ENCODE results near the gene GNPTG. TPM values are rescaled to one million over a fixed set of nuclear protein-coding genes. Genes with fewer than 3 reads are reported as not detected.

The GNPTG gene
- total and polyA plus RNA-seq, 5 donors: 39.7 to 47.1 (median 43.5) TPM

DNA sequence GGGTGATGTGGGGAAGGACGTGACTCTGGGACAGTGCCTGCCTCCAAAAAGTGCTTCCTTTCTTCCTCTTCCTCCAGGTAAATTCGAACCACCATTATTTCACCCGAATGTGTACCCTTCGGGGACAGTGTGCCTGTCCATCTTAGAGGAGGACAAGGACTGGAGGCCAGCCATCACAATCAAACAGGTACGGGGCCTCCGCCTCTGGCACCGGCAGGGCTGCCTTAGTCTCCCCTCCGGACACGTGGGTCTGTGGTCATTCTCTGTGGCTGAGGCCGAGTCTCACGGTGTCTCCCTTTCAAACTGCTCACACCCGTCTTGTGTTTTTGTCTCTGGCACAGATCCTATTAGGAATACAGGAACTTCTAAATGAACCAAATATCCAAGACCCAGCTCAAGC lies 31.6 kb upstream of the GNPTG start:
- no peak for DNase-seq
- H3K9me3 ChIP-seq (ENCODE audit: control insufficient read depth, low read length): no peaks in the 10 kb centered on the region
- H3K4me1 ChIP-seq (ENCODE audit: control insufficient read depth, insufficient read depth, low read length): no peaks in the 10 kb centered on the region
- H3K4me3 ChIP-seq (ENCODE audit: low read length): no peak overlapping the region
- no peak for ATAC-seq
- no peaks in the 10 kb centered on the region for H3K27me3 ChIP-seq (ENCODE audit: control insufficient read depth, insufficient read depth)
- intact Hi-C loops (cut with DNase I): no loop called here
- no peak overlapping the region for H3K27ac ChIP-seq (ENCODE audit: low read length)
- WGBS: 80% methylated on average over 12 of the region's 12 CpGs

GRCh38 chr16:1320658-1321240 lies 31.0 kb upstream of the GNPTG start:
- H3K4me3 ChIP-seq (ENCODE audit: low read length): no peak overlapping the region
- H3K4me1 ChIP-seq (ENCODE audit: control insufficient read depth, insufficient read depth, low read length): no peaks in the 10 kb centered on the region
- 89% methylated on average over 21 of the region's 22 CpGs for WGBS
- no peaks in the 10 kb centered on the region for H3K9me3 ChIP-seq (ENCODE audit: control insufficient read depth, low read length)
- intact Hi-C loops (cut with DNase I): no loop called here
- ATAC-seq (peak in 1 of 2 donors; percentile 6), DNase-seq (peak in 1 of 3 donors; percentile 40)
- H3K27ac ChIP-seq (ENCODE audit: low read length): no peak overlapping the region
- no peaks in the 10 kb centered on the region for H3K27me3 ChIP-seq (ENCODE audit: control insufficient read depth, insufficient read depth)

- intact Hi-C loops (cut with DNase I): no loop called here
- Histone ChIP-seq H3K4me3 (ENCODE audit: low read length) (no peak overlapping the region), H3K27me3 (ENCODE audit: control insufficient read depth, insufficient read depth) (no peaks in the 10 kb centered on the region), H3K9me3 (ENCODE audit: control insufficient read depth, low read length) (no peaks in the 10 kb centered on the region), H3K27ac (ENCODE audit: low read length) (no peak overlapping the region), H3K4me1 (ENCODE audit: control insufficient read depth, insufficient read depth, low read length) (no peaks in the 10 kb centered on the region)
- no peak for DNase-seq
- 97% methylated on average over 8 of the region's 8 CpGs for WGBS
- no peak for ATAC-seq
Measured at GRCh38 chr16:1322407-1322806, 29.3 kb upstream of the GNPTG start.

DNA sequence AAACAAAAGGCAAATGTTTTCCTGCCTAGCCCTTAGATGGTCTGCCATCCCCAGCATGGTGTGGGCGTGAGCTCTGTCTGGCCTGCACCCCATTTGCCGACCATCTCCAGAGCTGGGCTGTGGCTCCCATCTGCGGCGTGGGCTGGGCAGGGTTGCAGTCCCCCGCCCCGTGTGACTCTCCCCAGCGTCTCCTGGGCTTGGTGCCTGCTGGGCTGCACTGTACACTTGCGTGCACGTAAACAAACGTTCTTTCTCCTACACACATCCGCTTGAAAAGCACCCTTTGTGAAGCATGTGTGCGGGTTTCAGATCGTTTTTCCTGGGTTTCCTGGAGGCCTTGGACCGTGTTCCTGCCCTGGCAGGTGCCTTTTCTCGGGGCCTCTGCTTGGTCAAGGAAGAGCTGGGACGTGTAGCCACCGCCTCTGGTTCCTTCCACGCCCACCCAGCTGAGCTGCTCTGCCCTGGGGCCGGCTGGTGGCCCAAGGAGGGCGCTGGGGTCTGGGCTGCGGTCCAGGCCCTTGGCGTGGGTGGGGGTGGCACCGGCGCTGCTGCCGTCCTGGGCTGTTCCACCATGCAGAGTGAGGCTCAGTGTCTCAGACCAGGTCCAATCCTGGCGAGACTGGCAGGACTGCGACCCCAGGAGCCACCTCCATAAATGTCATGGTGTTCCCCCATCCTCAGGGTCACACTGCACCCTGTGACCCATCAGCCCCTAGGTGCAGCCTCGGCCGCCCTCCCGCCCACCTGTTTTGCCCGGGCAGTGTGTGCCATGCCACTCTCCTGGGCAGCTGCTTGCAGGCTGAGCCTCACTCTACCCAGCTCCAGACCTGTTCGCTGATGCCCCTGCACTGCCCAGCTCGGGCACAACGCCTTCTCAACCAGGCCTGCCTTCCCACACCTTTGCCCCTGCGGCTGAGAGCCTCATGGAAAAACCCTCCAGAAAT lies 28.2 kb upstream of the GNPTG start:
- intact Hi-C loops (cut with DNase I): no loop called here
- no peak overlapping the region for H3K27ac ChIP-seq (ENCODE audit: low read length)
- DNase-seq (no peak), ATAC-seq (no peak)
- WGBS: 80% methylated on average over 35 of the region's 35 CpGs
- no peaks in the 10 kb centered on the region for H3K9me3 ChIP-seq (ENCODE audit: control insufficient read depth, low read length)
- no peaks in the 10 kb centered on the region for H3K27me3 ChIP-seq (ENCODE audit: control insufficient read depth, insufficient read depth)
- H3K4me3 ChIP-seq (ENCODE audit: low read length): no peak overlapping the region
- H3K4me1 ChIP-seq (ENCODE audit: control insufficient read depth, insufficient read depth, low read length): no peaks in the 10 kb centered on the region

DNA sequence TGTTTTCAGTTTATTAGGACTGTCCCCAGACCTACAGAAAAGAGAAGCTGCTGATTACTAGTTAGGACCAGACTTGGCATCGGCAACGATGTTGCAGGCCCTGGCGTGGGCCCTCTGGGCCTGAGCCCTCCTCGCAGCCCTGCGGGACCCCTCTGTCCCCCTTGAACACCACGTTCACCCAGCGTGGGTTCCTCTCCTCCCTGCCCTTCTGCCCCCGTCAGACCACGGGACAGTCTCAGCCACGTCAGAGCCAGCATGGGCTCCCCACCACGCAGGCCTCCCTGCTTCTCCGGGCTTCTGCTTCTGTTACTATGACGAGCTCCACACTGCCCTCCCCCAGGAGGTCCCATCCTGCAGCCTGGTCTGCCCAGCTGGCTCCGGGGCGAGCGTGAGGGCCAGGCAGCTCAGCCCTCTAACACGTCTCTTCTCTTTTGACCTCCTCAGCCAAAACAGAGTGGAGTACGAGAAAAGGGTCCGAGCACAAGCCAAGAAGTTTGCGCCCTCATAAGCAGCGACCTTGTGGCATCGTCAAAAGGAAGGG lies 27.4 kb upstream of the GNPTG start:
- WGBS: 81% methylated on average over 22 of the region's 22 CpGs
- intact Hi-C loops (cut with DNase I): no loop called here
- no peak for ATAC-seq

DNA sequence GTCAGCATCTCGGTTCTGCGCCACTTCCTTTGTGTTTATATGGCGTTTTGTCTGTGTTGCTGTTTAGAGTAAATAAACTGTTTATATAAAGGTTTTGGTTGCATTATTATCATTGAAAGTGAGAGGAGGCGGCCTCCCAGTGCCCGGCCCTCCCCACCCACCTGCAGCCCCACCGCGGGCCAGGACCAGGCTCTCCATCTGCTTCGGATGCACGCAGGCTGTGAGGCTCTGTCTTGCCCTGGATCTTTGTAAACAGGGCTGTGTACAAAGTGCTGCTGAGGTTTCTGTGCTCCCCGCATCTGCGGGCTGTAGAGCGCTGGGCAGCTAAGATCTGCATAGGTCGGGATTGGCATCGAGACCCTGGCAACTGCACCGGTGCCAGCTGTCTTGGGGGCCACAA lies 26.5 kb upstream of the GNPTG start:
- no peak for ATAC-seq
- 89% methylated on average over 15 of the region's 15 CpGs for WGBS
- Histone ChIP-seq H3K9me3 (ENCODE audit: control insufficient read depth, low read length) (no peaks in the 10 kb centered on the region), H3K27me3 (ENCODE audit: control insufficient read depth, insufficient read depth) (no peaks in the 10 kb centered on the region), H3K4me3 (ENCODE audit: low read length) (no peak overlapping the region), H3K4me1 (ENCODE audit: control insufficient read depth, insufficient read depth, low read length) (no peaks in the 10 kb centered on the region), H3K27ac (ENCODE audit: low read length) (no peak overlapping the region)
- intact Hi-C loops (cut with DNase I): no loop called here
- no peak for DNase-seq

More for the DNA sequence above, 27.4 kb upstream of the GNPTG start:
- no peak for DNase-seq
- Histone ChIP-seq H3K27ac (ENCODE audit: low read length) (no peak overlapping the region), H3K4me1 (ENCODE audit: control insufficient read depth, insufficient read depth, low read length) (no peaks in the 10 kb centered on the region), H3K9me3 (ENCODE audit: control insufficient read depth, low read length) (no peaks in the 10 kb centered on the region), H3K27me3 (ENCODE audit: control insufficient read depth, insufficient read depth) (no peaks in the 10 kb centered on the region), H3K4me3 (ENCODE audit: low read length) (no peak overlapping the region)

DNA sequence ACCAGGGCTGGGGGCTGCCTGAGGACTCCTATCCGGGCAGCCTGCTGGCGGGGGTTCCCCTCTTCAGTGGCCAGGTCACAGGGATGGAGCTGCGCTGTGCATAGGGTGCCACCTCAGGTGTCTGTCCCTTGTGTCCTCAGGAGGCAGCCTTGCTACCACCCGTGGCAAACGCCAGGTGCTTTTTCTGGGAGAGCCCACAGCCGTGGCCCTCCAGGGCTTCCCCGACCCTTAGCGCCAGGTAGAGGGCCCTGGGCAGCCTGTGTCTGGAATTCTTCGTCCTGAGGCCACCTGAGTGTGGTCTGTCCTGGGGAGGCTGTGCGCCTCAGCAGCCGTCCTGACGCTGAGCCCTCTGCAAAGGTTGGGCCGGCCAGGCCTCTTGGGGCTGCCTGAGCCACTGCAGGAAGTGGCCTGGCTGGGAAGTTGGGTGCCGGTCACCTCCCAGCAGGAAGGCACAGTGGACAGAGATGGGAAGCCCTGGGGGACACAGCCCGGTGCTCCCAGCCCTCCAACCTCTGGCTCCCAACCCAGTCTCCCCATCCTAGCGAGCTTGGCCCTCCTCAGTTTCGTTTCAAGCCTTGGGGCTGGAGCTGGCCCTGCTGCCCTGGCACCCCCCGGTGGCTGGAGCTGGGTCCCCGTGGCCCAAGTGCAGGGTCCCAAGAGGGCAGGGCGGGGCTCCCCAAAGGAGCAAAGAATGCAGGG lies 25.9 kb upstream of the GNPTG start:
- 60% methylated on average over 20 of the region's 20 CpGs for WGBS
- Histone ChIP-seq H3K4me1 (ENCODE audit: control insufficient read depth, insufficient read depth, low read length) (no peaks in the 10 kb centered on the region), H3K9me3 (ENCODE audit: control insufficient read depth, low read length) (no peaks in the 10 kb centered on the region), H3K27me3 (ENCODE audit: control insufficient read depth, insufficient read depth) (no peaks in the 10 kb centered on the region), H3K4me3 (ENCODE audit: low read length) (no peak overlapping the region), H3K27ac (ENCODE audit: low read length) (no peak overlapping the region)
- intact Hi-C loops (cut with DNase I): no loop called here
- peak; percentile 7 to 14 for ATAC-seq
- no peak for DNase-seq

DNA sequence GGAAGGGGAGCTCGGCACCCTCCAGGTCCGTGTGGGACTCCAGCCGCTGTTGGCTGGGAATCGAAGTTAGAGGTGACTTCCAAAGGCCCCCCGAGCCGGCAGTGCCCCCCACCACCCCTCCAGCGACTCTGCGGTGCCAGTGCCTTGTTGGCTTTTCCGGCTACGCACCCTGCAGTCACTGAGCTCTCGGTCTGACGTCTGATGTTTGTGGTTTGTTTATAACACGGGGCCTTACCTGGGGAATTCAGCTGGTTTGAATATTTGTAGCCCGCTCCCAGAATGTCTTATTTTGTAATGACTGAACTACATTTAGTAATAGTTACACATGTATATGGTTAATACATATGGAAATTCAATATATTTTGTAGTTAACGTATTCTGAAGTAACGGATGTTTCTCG lies 25.3 kb upstream of the GNPTG start:
- no peaks in the 10 kb centered on the region for H3K4me1 ChIP-seq (ENCODE audit: control insufficient read depth, insufficient read depth, low read length)
- intact Hi-C loops (cut with DNase I): no loop called here
- no peak overlapping the region for H3K4me3 ChIP-seq (ENCODE audit: low read length)
- ATAC-seq: no peak
- H3K27me3 ChIP-seq (ENCODE audit: control insufficient read depth, insufficient read depth): no peaks in the 10 kb centered on the region
- no peak for DNase-seq
- WGBS: 69% methylated on average over 17 of the region's 17 CpGs
- H3K9me3 ChIP-seq (ENCODE audit: control insufficient read depth, low read length): no peaks in the 10 kb centered on the region
- no peak overlapping the region for H3K27ac ChIP-seq (ENCODE audit: low read length)

GRCh38 chr16:1326946-1327618 lies 24.6 kb upstream of the GNPTG start:
- Histone ChIP-seq H3K9me3 (ENCODE audit: control insufficient read depth, low read length) (no peaks in the 10 kb centered on the region), H3K4me3 (ENCODE audit: low read length) (no peak overlapping the region), H3K27ac (ENCODE audit: low read length) (no peak overlapping the region), H3K4me1 (ENCODE audit: control insufficient read depth, insufficient read depth, low read length) (no peaks in the 10 kb centered on the region), H3K27me3 (ENCODE audit: control insufficient read depth, insufficient read depth) (no peaks in the 10 kb centered on the region)
- intact Hi-C loops (cut with DNase I): no loop called here
- 70% methylated on average over 17 of the region's 17 CpGs for WGBS
- DNase-seq: no peak
- ATAC-seq: peak in 1 of 2 donors; percentile 9

DNA sequence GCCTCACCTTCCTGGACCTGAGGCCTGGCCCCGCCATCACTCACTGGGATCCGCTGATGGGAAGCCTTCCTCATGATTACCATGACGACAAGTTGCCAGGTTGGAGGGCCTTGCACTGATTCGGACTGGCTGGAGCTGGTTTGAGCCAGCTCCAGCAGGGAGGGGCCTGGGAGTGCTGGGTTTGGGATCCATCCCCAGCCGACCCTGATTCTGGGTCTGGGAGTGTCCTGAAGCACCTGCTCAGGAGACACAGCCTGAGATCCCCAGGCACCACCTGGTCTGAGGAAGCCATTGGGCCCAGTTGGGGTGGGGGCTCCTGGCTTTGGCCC lies 24.1 kb upstream of the GNPTG start:
- H3K27me3 ChIP-seq (ENCODE audit: control insufficient read depth, insufficient read depth): no peaks in the 10 kb centered on the region
- no peak overlapping the region for H3K27ac ChIP-seq (ENCODE audit: low read length)
- H3K9me3 ChIP-seq (ENCODE audit: control insufficient read depth, low read length): no peaks in the 10 kb centered on the region
- H3K4me3 ChIP-seq (ENCODE audit: low read length): no peak overlapping the region
- ATAC-seq (no peak), DNase-seq (no peak)
- H3K4me1 ChIP-seq (ENCODE audit: control insufficient read depth, insufficient read depth, low read length): no peaks in the 10 kb centered on the region
- WGBS: 72% methylated on average over 5 of the region's 5 CpGs
- intact Hi-C loops (cut with DNase I): no loop called here

All from right cardiac atrium (tissue), 5 donors.